GM12865 (cell line): ENCODE data around the gene GFER.
"Not testable (repeated sequence)": the region's sequence is repeated elsewhere in the genome, so short reads cannot be mapped to it uniquely, and the experiment has no call there.

Experiments
- DNase-seq: peaks from one replicate; pipeline ENCODE4 v3.0.0; 2010; ENCODE audit warnings: low read depth
- H3K4me3 ChIP-seq: 2 replicates; pipeline ENCODE4 v1.5.1; 2011; ENCODE audit warnings: mild to moderate bottlenecking, low read depth, low read length, control low read depth
- CTCF ChIP-seq: IDR thresholded peaks from 2 replicates; pipeline ENCODE4 v1.5.1; 2011; ENCODE audit warnings: low read length, control low read depth, low read depth, inconsistent platforms; ENCODE audit not compliant: insufficient read depth; ENCODE audit errors: missing control alignments

Gene GFER

GRCh38 chr16:2031081-2031577, 47.1 kb downstream of the GFER start:
- no peak overlapping the region for H3K4me3 ChIP-seq
- no peak for TF ChIP-seq CTCF
- no peak for DNase-seq

GRCh38 chr16:2032285-2033056, 48.5 kb downstream of the GFER start:
- H3K4me3 ChIP-seq, result no peak overlapping the region
- DNase-seq, result no peak
- TF ChIP-seq CTCF, result no peak

- DNase-seq, result no peak
- H3K4me3 ChIP-seq, result no peak overlapping the region
- TF ChIP-seq CTCF, result no peak
These were observed 49.3 kb downstream of the GFER start for GRCh38 chr16:2033057-2033908.

DNA sequence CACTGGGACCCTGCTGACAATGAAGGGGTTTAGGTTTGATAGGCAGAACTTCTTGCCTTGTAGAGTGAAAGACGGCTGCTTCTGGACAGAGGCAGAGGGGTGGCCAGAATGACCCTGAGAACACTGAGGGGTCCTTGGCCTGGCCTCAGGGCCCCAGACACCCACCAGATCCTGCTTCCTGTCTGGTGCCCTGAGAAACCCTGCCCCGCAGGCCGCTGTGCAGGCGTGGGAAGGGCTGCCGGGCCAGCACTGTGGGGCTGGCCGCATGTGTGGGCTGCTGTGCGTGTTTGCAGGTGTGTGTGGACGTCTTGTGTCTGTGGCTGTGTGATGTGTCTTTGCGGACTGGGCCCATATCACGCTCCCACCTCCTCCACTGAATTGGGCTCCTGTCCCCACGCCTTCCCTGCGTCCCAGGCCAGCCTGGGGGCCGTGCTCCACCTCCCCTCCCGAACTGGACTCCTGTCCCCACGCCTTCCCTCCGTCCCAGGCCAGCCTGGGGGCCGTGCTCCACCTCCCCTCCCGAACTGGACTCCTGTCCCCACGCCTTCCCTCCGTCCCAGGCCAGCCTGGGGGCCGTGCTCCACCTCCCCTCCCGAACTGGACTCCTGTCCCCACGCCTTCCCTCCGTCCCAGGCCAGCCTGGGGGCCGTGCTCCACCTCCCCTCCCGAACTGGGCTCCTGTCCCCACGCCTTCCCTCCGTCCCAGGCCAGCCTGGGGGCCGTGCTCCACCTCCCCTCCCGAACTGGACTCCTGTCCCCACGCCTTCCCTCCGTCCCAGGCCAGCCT, 50.1 kb downstream of the GFER start:
- H3K4me3 ChIP-seq, DNase-seq: not testable (repeated sequence)

DNA sequence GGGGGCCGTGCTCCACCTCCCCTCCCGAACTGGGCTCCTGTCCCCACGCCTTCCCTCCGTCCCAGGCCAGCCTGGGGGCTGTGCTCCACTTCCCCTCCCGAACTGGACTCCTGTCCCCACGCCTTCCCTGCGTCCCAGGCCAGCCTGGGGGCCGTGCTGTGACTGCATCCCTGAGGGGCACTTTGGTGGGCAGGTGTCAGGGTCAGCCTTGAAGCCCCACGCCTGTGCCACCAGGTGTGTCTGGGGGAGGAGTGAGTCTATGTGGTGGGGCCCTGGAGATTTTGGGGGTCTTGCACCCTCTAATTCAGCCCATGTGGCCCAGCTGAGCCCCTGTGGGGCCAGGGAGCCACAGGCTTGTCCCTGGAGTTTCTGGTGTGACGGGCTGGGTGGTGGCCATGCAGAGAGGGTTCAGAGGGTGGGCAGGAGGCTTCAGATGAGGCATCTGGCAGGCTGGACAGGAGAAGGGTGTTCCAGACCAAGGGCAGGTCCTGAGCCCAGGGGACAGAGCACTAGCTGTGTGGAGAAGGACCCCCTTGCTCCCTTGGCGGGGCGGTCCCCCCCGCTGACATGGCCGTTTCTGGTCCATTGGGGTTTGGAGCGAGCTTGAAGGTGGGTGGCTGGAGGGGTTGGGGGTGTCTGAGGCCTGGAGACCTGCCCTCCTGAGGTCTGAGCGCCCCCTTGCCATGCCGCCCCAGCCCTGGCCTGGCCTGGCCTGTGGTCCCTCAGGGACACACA, 50.9 kb downstream of the GFER start:
- DNase-seq, result no peak
- TF ChIP-seq CTCF, result no peak
- H3K4me3 ChIP-seq, result no peak overlapping the region

DNA sequence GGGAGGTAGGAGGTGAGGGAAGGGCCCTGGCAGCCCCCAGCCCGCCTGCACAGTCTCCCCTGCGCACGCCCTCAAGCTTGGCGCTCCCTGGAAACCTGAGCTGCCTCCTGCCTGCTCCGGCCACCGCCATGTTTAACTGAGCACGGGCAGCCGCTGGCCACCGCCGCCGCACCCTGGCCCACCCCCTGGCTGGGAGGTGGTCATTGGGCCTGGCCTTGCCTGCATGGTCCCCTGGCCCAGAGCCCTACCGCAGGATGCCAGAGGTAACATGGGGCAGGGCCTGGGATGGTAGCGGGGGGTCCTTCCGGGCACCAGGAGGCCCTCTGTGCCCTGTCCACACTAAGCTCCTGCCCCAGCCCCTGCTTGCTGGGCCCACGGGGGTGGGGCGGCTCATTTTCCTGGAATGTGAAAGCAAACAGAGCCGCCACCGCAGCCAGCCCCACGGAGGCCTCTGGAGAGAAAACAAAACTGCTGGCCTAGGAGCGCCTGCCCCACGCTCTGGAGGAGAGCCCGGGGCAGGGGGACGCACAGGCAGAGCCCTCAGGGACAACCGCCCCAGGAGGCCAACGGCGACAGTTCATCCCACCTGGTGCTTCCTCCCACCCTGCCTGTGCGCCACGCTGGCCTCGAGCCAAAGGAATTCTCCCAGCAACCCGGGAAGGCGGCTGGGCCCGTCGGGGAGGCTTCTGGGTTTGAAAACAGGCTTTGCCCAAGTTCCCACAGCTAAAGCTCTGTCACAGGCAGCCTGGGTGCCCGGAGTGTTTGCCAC, 51.6 kb downstream of the GFER start:
- TF ChIP-seq CTCF, result no peak
- DNase-seq, result no peak
- H3K4me3 ChIP-seq, result no peak overlapping the region
